Measurements from ENCODE around the gene RABGAP1L.
"Not testable (repeated sequence)": the region's sequence is repeated elsewhere in the genome, so short reads cannot be mapped to it uniquely, and the experiment has no call there.

RABGAP1L gene

DNA sequence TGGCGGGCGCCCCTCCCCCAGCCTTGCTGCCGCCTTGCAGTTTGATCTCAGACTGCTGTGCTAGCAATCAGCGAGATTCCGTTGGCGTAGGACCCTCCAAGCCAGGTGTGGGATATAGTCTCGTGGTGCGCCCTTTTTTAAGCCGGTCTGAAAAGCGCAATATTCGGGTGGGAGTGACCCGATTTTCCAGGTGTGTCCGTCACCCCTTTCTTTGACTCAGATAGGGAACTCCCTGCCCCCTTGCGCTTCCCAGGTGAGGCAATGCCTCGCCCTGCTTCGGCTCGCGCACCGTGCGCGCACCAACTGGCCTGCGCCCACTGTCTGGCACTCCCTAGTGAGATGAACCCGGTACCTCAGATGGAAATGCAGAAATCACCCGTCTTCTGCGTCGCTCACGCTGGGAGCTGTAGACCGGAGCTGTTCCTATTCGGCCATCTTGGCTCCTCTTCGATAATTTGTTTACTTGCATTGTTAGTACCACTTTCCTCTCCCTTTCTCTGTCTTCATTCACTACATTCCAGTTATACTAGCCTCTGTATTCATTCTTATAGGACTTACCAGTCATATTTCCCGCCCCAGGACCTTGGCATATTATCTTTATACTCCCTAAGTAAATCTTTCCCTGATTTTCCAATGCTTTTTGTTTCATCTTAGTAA, 79.7 kb downstream of the RABGAP1L start:
- not testable (repeated sequence) for DNase-seq

DNA sequence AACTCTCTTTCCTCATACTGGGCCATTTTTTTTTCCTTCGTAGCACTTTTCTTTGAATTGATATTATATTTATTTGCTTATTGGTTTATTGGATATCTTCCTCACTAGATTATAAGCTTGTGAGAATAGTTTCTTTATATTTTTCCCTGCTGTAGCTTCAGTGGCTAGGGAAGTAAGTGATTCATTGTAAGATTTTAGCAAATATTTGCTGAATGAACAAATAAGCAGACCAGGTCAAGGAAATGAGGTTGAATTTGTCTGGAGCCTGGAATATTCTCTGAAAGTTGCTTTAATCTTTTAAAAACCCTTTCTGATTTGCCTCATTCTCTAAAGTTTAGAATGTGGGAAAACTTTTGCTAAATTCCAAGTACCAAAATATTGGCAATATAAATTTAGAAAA, 80.2 kb downstream of the RABGAP1L start:
- DNase-seq = no peak

DNA sequence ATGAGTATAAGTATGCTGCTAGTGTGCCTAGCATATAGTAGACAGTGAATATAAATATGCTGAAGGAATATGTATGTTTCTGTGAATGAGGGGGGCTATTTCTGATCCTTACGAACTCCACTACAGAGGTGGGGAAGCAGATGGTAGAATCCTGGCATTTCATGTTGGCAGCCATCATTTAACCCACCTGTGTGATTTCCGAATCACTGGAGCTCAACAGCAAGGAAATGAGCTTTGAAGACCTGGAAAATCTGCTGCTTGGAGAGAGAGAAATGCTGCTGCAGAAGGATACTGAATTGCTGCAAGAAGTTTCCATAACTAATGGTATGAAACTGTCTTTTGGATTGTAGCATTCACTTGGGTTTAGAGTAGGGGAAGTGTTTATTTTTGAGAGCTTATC, 83.5 kb downstream of the RABGAP1L start:
- no peak for DNase-seq

DNA sequence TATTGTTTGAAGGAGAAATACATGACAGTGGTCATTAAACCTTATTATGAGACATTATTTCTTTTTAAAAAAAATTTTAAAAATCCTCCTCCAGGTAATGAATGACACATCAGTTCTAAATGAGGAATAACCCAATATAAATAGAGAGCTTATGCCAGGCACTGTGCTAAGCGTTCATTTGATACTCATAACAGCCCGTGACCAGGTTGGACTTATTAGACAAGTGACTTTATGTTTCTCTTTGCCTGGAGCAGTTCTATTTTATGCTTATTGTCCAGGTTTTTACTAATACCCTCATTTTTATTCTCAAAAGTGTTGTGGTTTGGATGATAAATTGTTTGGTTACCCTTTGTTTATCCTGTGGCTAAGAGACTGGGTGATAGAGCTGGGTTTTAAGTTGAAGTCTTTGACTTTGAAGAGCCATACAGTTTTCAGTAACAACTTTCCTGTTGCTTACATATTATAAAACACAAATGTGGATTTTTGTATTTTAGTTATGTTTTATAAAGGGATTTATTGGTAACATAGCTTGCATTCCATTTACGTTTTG, 84.2 kb downstream of the RABGAP1L start:
- no peak for DNase-seq

DNA sequence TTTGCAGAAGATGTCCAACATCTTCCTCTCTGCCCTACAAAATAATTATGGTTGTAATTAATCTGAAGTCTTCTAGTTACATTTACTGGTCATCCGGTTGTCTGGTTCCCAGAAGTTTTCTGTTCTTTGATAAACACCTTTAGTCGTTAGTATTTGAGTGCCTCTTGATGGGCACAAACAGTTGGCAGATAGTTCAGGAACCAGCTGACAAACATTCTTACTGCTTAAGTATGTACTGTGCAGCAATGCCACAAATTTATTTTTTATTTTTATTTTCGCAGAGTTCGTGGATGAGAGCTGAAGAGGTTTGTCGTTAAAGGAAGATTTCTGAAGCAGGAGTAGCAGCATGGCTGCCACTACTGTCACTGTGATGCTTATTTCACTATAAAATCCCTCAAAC, 84.7 kb downstream of the RABGAP1L start:
- no peak for DNase-seq

DNA sequence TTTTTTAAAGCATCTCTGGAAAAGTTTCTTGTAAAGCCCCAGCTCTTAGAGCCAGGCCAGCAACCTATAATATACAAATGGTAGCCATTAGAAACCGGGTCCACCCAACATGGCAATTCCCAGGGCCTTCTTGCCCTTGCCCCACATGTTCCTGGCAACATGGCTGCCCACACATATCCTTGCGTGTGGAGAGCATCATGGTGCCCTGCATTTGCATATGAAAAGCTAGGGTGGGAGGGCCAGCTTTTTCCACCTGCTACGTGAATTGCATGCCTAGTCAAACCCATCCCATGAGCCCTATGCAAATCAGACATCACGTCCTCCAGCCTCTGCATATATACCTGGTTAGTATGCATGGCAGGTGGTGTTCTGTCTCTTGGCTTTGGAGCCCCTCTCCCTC, 88.2 kb downstream of the RABGAP1L start:
- no peak for DNase-seq

DNA sequence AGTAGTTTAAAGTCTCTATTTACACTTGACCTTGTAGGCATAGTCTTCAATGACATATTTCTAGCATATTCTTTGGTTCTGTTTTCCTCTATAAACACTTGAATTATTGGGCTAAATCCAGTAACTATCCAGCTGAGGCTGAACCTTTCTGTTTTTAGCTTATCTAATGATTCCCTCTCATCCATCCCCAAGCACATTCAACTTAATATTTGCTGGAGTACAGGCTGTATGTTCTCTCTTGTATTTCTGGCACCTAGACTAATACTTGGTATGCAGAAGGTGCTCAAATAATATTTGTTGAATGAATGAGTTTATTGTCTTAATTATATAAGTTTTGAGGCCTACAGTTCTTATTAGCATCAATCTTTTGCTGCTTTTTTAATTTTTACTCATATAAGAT, 88.7 kb downstream of the RABGAP1L start:
- no peak for DNase-seq

DNA sequence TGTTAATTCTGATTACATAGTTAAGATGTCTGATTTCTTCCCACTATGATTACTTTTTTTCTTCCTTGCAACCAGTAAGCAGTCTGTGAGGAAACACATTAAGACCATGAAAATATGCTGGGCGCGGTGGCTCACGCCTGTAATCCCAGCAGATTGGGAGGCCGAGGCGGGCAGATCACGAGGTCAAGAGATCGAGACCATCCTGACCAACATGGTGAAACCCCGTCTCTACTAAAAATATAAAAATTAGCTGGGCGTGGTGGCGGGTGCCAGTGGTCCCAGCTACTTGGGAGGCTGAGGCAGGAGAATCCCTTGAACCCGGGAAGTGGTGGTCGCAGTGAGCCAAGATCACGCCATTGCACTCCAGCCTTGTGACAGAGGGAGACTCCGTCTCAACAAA, 97.1 kb downstream of the RABGAP1L start:
- not testable (repeated sequence) for DNase-seq

DNA sequence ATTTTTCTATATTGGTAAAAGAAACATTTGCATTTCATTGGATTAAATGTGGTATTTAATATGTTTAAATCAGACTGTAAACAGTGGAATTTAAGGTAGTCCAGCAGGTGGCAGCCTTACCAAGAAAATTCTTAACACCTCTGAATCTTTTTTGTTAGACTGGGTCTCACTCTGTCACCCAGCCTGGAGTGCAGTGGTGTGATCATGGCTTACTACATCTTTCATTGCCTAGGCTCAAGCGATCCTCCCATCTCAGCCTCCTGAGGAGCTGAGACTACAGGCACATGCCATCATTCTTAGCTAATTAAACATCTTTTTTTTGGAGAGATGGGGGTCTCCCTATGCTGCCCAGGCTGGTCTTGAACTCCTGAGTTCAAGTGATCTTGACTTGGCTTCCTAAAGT, 98.8 kb downstream of the RABGAP1L start:
- DNase-seq = peak in 10 of 56 donors; percentile 1 to 62 (median 4)

DNA sequence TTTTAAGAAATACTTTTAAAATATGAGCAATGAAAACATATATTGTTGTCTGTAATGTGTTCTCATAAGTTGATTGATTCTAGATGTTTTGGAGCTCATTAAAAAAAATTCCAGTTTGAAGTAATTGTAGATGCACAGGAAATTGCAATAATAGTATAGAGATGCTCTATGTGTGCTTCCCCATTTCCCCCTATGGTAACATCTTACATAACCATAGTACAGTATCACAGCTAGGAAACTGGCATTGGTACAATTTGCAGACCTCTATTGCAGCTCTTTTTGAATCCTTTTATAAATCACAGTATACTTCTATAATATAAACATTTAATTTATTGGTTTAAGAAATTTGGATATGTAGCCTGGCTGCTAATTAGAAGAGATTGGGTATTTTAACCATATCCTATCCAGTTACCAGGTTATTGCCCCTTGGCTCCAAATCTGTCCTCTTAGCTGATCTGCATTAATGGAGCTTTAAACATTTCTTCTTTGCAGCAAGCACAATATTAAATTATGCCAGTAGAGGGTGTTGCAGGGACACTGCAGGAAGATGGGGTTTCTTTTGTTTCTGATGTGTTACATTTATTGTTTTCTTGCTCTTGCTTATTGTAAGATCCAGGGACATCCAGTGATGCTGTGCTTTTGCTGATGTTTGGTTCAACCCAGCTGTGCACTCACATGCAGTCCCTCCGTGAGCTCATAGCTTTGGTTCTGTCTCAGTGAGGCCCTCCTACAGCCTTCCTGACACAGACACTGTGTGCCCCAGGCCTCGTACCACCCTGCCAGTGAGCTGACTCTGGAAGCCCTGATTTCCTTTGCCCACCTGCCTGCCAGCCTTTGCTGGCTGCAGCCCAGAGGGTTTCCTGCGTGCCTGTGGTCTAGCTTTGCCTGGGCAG, 103.3 kb downstream of the RABGAP1L start:
- DNase-seq = peak in 42 of 56 donors; percentile 1 to 71 (median 26)

DNA sequence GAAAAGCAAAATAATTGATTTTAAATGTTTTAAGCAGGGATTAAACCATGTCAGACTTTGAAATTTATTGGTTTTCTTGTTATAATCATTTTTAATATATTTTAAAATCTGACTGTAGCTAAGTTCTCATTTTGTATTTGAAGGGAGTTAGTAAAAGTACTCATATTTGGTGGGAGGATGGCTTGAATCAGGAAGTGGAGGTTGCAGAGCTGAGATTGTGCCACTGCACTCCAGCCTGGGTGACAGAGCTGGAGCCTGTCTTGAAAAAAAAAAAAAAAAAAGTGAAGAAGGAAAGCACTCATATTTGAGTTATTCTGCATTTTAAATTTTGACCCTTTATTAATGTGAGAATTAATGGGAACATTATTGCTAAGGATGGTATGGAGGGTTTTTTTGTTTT, 106.0 kb downstream of the RABGAP1L start:
- no peak for DNase-seq

DNA sequence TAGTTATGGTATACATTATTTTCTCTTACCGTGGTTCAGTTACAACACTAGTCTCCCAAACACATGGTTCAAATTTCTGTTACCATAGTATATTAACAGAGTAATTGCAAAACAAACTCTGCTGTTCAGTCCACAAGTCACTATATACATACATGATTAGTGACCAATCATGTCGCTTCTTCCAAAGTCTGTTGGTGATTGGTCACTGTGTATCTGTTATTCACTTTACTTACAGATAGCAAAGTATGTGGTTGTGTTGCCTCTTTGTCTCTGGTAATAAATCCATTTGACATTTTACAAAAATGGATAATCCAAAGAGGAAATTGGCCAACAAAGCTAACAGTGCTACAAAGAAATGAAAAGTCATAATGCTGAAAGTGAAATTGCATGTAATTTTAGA, 107.2 kb downstream of the RABGAP1L start:
- no peak for DNase-seq

DNA sequence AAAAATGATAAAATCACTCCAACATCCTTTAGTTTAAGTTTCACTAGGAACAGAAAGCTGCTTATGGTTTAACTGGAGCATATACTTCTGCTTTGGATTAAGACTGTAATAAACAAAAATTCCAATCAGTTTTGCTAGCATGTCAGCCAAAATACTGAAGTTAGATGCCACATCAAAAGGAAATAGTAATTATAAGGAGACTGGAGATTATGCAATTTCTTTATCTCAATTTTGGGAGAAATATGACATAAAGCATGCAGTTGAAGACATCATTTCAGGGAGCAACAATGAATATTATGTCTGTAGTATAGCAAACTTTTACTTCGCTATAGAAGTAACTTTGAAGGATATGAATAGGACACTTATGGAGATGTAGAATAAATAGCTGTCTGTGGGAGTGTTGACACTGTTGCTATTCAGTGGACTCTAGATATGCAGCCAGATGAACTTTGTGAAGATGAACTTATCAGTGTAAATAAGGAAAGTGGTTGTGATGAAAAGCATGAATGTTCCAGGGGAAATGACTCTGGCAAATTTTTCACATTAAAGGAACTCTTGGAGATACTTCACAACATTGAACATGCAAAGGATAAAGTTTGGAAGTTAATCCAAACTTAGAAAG, 107.8 kb downstream of the RABGAP1L start:
- no peak for DNase-seq

DNA sequence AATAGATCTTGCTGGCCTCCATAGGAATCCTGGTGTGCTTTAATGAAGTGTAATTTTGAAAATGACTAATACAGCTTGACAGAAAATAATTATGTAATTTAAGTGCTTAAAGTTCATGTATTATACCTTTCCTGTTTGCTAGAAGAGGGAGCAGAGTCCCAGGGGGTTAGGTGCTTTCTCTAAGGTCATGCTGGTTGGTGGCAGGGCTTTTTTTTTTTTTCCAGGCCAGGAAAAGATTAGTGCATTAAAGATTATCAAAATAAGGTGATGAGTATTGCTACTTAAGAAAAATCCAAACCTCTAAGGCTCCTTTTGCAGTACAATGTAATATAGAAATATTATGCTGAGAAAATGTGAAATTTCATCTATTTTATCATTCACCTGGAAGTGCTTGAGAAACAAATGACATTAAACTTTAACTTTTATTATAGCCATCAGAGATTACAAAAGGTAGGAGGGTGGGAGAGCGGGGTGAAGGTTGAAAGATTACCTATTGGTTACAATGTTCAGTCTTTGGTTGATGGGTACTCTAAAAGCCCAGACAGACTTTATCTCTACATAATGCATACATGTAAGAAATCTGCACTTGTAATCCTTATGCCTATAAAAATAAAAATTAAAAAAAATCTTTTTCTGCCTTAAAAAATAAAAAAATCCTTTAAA, 110.8 kb downstream of the RABGAP1L start:
- DNase-seq = no peak

DNA sequence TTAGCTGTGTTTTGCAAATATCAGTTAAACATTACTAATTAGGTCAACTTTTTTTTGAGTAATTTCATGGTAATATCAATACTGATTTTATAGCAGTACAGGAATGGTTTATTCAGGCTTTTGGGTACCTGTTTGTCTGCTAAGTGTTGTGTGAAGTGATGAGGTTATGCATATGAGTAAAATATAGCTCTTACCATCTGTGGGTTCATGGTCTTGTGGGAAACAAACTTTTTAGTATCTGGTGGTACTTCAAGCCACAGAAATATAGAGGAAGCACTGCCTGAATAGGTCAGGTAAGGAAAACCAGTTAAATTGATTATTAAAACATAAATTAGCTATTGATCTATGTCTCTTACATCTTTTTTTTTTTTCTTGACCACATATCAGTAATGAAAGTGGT, 113.9 kb downstream of the RABGAP1L start:
- no peak for DNase-seq

DNA sequence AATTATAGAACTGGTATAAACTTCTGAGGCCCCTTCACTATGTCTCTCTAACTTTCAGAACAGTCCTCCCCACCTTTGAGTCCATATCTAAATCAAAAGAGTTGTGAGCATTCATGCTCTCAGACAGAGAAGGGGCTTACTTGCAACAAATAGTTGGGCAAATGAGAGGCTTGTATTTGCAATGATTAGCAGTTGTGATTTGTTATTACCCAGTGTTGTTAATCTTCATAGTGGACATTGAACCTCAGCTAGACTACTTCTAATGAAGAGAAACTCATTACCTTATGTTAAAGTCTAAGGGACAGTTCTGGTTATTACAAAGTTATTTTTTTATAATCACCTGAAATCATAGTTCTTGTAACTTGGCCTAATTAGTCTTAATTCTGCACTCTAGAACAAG, 114.5 kb downstream of the RABGAP1L start:
- DNase-seq = no peak

DNA sequence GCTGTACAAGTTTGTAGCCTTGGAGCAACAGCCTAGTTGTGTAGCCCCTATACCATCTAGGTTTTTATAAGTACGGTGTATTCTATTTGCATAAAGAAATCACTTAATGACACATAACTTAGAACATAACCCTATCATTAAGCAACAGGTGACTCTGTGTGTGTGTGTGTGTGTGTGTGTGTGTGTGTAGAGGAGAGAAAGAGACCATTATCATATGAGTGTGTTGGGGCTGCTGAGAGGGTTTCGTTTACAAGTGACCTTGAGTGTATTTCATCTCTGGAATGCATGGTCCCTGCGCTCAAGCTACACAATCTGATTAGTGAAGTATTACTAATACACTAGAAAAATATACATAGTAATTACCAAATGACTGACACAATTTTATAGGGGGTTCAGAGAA, 115.1 kb downstream of the RABGAP1L start:
- DNase-seq = no peak

DNA sequence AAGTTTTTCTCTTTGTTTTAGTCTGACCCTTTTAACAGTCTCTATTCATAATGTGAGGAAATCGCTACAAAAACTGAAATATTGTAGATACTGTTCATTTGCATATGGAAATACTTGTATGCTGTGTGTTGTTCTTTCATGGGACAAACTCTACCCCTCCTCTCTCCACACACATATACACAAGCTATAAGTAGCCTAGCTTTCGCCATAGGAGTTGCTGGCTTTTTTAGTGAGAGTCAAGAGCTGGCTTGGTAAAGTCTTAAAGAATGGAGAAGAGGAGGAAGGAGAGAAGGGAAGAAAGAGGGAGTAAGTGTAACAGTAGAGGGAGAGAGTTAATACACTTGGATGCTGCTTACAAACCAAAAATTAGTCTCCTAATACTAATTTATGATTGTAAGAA, 115.6 kb downstream of the RABGAP1L start:
- DNase-seq = no peak

DNA sequence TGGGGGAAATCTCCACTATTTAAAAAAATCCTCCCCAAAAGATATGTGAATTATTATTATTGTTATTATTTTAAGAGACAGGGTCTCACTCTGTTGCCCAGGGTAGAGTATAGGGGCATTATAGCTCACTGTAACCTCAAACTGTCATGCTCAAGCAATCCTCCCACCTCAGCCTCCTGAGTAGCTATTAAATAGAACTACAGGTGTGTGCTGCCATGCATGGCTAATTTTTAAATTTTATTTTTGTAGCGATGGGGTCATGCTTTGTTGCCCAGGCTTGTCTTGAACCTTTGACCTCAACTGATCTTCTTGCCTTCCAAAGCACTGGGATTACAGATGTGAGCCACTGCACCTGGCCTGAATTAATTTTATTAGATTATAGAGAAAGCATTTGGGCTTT, 116.8 kb downstream of the RABGAP1L start:
- DNase-seq = no peak

DNA sequence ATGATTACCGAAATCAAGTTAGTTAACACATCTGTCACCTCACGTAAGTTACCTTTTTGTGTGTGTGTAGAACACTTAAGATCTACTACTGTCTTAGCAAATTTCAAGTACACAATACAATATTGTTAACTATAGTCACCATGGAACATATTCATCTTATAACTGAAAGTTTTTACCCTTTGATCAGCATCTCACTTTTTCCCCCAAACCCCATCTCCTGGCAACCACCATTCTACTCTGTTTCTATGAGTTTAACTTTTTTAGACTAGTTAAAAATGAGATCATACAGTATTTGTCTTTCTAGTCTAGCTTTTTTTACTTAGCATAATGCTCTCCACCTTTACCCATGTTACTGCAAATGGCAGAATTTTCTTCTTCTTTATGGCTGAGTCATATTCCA, 124.7 kb downstream of the RABGAP1L start:
- no peak for DNase-seq

DNA sequence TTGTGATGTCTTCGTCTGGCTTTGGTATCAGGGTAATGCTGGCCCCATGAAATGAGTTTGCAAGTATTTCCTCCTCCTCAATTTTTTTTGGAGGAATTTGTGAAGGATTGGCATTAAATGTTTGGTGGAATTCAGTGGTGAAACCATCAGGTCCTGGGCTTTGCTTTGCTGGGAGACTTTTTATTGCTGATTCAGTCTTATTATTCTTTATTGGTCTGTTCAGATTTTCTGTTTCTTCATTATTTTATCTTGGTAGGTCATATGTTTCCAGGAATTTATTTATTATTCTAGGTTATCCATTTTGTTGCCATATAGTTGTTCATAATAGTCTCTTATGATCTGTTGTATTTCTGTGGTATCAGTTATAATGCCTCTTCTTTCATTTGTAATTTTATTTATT, 126.7 kb downstream of the RABGAP1L start:
- no peak for DNase-seq
